GM15510 (cell line): Measurements from ENCODE around the gene TACR2.

Source experiments
- POLR2A ChIP-seq: IDR thresholded peaks from 3 replicates; pipeline ENCODE4 v1.6.1; 2011; ENCODE audit warnings: borderline replicate concordance; ENCODE audit not compliant: insufficient read length; ENCODE audit errors: extremely low read depth

The TACR2 gene

DNA sequence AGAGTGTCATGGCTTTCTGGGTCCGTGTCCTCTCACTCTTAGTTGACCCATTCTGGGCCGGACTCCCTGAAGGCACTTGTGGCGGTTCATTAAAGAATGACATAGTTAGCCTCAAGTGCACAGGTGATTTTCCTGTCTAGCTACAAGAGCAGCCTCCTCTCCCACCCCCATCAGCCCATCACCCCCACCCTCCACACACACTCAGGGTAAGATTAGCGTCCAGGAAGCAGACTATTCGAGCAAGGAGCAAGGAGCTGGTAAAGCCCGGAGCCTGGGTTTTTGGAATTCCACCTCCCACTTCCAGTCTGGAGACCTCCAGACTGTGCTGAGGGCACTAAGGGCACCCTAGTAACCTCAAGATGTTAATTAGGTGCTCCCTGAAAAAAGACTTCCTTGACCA, 39.5 kb downstream of the TACR2 start:
- TF ChIP-seq POLR2A: no peak

DNA sequence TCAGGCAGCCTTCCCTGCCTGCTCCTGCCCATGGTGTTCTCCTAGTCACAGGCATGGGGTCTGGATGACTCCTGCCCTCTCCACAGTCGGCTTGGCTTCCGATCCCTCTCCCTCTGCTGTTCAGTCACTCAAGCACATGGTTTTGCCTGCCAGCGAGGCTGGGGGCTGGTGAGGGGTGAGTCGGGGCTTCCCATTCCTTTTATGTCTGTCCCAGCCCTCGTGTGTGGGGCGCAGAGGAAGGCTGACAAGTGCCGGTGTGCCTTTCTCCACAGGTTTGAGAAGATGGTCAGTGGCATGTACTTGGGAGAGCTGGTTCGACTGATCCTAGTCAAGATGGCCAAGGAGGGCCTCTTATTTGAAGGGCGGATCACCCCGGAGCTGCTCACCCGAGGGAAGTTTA, 40.1 kb downstream of the TACR2 start:
- TF ChIP-seq POLR2A: no peak

DNA sequence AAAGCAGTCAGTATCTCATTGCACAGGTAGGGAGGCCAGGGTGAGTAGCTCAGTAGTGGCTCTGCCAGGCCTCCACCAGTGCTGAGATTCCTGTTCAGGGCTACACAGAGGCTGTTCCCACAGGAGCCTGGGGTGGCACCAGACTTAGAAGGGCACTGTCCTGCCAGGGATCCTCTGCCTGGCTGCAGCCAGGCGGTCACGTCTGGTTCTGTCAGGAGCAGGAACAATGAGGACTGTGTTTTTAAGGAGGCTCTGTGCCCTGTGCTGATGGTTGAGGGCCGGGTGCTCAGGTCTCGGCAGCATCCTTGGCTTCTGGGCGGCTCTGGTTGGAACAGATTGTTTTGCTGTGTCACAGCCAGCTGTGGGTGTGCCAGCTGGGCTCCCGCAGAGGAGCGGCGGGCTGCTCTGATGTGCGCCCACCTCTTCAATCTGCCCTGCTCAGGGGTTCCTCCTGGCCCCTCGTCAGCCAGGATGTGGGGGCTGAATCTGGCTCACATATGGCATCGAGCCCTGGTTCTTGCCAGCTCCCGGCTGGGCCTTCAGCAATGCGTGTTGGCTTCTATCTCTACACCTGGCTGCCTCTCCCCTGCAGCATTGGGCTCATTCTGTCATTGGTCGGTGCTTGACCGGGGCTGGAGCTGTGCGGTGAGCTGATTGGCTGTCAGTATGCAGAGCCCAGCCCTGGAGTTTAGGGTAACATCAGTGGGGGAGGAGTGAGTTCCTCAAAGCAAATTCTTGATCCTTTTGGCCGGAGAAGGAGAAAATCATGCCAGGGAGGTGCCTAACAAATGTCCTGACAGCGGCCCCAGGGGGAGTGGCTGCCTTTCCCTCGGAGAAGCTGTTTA, 41.2 kb downstream of the TACR2 start:
- no peak for TF ChIP-seq POLR2A

- no peak for TF ChIP-seq POLR2A
Observed at GRCh38 chr10:69374931-69375306, 41.8 kb downstream of the TACR2 start.

GRCh38 chr10:69374242-69374641, 42.5 kb downstream of the TACR2 start:
- TF ChIP-seq POLR2A: no peak

DNA sequence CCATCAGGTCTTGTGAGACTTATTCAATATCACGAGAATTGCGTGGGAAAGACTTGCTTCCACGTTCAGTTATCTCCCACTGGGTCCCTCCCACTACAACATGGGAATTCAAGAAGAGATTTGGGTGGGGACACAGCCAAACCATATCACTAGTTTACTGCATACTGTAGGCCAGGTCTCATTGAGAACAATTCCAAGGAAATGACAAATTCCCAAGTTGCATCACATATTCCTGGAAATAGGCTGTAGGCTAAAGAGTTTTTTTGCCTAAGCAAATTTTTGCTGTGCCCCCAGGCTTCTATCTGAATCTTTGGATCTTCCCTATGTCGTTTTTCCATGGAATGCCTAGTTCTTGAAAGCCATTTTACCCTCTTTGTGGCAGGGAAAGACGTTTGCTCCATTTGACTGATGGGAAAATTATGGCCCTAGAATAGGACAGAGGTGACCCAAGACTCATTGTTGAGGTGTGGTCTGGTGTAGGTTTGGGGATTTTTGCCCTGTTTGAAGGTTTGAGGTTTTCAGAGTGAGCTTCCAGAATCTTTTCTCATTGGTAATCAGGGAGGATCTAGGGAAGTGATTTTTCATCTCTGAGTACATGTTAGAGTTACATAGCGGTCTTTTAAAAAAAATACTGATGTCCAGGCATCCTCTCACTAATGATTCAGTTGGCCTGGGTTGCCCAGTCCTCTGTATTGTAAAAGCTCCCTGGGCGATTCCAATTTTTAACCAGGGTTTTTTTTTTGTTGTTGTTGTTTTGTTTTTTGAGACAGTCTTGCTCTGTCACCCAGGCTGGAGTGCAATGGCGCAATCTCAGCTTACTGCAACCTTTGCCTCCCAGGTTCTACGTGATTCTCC, 44.4 kb downstream of the TACR2 start:
- TF ChIP-seq POLR2A: no peak

DNA sequence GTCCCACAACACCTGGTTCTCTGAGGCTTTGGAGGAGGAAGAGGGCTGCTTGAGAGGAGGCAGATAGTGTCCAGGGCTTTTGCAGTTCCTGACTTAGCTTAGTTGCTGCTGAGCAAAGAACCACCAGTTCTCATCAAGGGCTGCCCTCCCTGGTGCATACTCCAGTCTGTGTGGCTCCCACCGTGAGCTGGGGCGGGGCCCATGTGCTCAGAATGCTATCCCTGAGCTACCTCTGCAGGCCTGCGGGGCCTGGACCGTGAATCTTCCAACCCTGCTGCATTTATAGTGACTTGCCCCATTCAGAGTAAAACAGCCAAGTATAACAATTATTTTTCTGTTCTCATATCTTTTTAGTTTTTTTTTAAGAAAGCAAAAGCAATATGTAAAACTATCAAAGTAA, 49.2 kb downstream of the TACR2 start:
- no peak for TF ChIP-seq POLR2A

DNA sequence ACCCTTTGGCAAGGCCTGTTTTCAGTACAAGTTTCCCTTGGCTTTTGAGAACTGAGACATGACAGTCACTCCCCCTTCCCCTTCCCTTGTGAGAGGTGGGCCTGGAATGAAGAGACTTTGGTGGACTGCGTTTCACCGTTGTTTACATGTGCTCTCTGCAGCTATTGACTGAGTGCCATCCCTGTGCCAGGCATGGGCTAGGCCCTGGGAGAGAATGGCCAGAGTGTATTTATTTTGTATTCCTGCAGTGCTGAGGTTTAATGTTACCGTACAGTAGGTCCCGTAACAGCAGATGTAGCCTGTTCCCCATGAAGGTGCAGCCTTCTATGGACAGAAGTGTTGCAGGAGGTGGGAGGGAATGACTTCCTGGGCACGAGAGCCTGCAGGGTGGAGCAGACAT, 50.0 kb downstream of the TACR2 start:
- TF ChIP-seq POLR2A: no peak

DNA sequence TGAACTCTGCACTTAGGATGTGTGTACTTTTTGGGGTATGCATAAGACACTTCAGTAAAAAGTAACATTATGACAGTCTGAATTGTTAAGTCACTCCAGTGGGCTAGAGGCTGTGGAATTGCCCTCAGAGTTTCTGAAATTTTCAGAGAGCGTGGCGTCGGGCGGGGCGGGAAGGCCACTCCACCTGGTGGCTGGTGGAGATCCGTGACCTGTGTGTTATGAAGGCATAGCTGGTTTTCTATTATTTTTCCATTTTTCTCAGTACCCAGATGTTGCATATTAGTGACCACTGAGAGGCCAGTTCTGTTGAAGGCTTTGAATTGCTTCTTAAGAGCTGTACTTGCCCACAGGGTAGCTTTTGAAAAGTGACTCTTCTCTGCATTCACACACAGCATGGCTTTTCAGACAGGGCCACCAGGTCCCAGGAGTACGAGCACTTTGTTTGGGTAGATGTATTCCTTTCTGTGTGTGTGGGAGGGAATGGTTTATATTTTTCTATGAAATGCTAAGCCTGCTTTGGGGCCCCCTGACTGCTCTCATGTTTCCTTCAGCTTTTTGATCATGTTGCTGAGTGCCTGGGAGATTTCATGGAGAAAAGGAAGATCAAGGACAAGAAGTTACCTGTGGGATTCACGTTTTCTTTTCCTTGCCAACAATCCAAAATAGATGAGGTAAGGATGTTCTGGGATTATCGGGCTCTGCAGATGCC, 52.3 kb downstream of the TACR2 start:
- no peak for TF ChIP-seq POLR2A

GRCh38 chr10:69363666-69364065, 53.1 kb downstream of the TACR2 start:
- TF ChIP-seq POLR2A: no peak

DNA sequence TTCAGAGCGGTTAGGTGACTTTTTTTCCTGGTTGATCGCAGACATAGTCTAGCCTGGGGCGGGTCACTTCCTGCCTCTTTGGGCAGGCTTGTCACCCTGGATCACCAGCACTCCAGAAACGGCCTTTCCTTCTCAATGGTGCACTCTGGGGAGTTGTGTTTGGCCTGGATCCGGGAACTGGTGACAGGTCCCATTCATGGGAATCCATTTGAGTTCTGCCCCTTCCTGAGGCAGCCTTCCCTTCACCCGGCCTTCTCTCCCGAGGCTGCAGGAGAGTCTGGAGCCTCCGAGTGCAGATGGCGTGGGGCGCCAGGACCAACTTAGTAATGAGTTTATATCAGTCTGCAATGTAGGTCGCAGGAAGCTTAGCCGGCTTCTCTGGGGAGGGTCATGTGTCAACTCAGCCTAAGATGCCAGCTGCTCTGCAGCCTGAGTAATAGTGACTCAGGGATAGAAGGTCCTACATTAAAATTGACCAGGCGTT, 54.2 kb downstream of the TACR2 start:
- no peak for TF ChIP-seq POLR2A

DNA sequence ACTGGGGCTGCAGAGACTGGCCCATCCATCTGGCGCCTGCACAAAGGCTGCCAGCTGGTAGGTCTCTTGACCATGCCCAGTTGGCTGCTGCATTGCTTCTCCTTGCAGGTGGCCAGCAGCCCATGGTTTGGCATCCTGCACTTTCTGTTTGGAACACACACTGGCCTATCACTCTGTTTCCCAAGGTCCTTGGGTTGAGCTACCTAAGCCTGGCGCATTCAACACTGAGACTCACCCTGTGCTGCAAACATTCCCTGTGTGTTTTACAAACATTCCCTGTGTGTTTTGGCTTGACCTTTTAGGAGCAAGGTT, 55.5 kb downstream of the TACR2 start:
- TF ChIP-seq POLR2A: no peak

- no peak for TF ChIP-seq POLR2A
Observed at GRCh38 chr10:69360485-69361302, 56.0 kb downstream of the TACR2 start.

DNA sequence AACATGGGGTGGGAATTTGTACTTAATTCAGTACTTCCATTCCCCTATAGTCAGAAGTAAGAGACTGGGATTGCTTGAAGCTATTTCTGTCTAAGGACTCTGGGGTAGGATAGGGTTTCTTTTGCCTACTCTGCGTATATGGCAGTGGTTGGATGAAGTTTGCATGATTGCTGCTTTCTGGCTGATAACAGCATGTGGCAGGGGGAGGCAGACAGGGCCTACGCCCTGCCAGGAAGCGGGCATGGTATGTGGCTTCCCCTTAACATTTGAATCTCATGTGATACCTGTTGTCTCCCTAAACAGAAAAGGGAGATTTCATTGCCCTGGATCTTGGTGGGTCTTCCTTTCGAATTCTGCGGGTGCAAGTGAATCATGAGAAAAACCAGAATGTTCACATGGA, 57.1 kb downstream of the TACR2 start:
- TF ChIP-seq POLR2A: no peak

- no peak for TF ChIP-seq POLR2A
Observed at GRCh38 chr10:69359148-69359547, 57.6 kb downstream of the TACR2 start.

- no peak for TF ChIP-seq POLR2A
Observed at GRCh38 chr10:69358148-69358795, 58.4 kb downstream of the TACR2 start.
